Immature natural killer cell (primary cell): ENCODE data around the gene TNPO2. TPM values are rescaled to one million over a fixed set of nuclear protein-coding genes. Genes with fewer than 3 reads are reported as not detected.

ENCODE experiments used
- DNase-seq, 3 donors: peaks; one replicate each; pipeline ENCODE4 v3.0.0; 2022; ENCODE audit warnings: mixed read lengths in 1 of 3
- H3K27ac Mint-ChIP-seq, 6 donors: one replicate each; pipeline ENCODE4 v1.8.0; 2020; ENCODE audit warnings: mixed read lengths in 6 of 6, mild to moderate bottlenecking in 5 of 6, inconsistent platforms in 4 of 6, moderate library complexity in 3 of 6
- H3K27me3 Mint-ChIP-seq, 3 donors: one replicate each; pipeline ENCODE4 v1.8.0; 2020 to 2021; ENCODE audit warnings: low read depth in 3 of 3, mild to moderate bottlenecking in 3 of 3, mixed read lengths in 3 of 3, moderate library complexity in 3 of 3, inconsistent platforms in 1 of 3
- H3K36me3 Mint-ChIP-seq, 3 donors: one replicate each; pipeline ENCODE4 v1.8.0; 2020; ENCODE audit warnings: mixed read lengths in 3 of 3, inconsistent platforms in 2 of 3, mild to moderate bottlenecking in 2 of 3
- H3K4me1 Mint-ChIP-seq, 2 donors: one replicate each; pipeline ENCODE4 v1.8.0; 2020; ENCODE audit warnings: inconsistent platforms in 2 of 2, mild to moderate bottlenecking in 2 of 2, mixed read lengths in 2 of 2, moderate library complexity in 1 of 2
- H3K4me3 Mint-ChIP-seq, 5 donors: one replicate each; pipeline ENCODE4 v1.8.0; 2020; ENCODE audit warnings: mild to moderate bottlenecking in 5 of 5, mixed read lengths in 5 of 5, inconsistent platforms in 3 of 5, moderate library complexity in 3 of 5
- H3K9me3 Mint-ChIP-seq, 6 donors: one replicate each; pipeline ENCODE4 v1.8.0; 2020; ENCODE audit warnings: mild to moderate bottlenecking in 6 of 6, mixed read lengths in 6 of 6, inconsistent platforms in 4 of 6, moderate library complexity in 3 of 6
- polyA plus RNA-seq, 3 donors: library from polyadenylated mRNA; unstranded; fragments of 300-500 nt; fragmentation: Illumina TruSeq; gene quantifications; one replicate each; pipeline ENCODE4 v1.2.3, GENCODE V29; 2021

The TNPO2 gene
- polyA plus RNA-seq, 3 donors from 2014 or later = 0.46 to 4.0 (median 0.98) TPM

GRCh38 chr19:12657966-12658365 is 65.8 kb downstream of the TNPO2 start:
- Mint-ChIP-seq H3K27ac (no peak overlapping the region), H3K4me1 (no peaks in the 10 kb centered on the region), H3K36me3 (peaks cover 10 to 27% (median 23%) of the 10 kb centered on the region in 3 donors), H3K9me3 (no peaks in the 10 kb centered on the region), H3K27me3 (peaks cover 0 to 6% (median 0%) of the 10 kb centered on the region in 3 donors), H3K4me3 (no peak overlapping the region)
- DNase-seq = no peak

GRCh38 chr19:12656899-12657571 is 66.7 kb downstream of the TNPO2 start:
- Mint-ChIP-seq H3K36me3 (peaks cover 10 to 26% (median 21%) of the 10 kb centered on the region in 3 donors), H3K4me1 (no peaks in the 10 kb centered on the region), H3K9me3 (no peaks in the 10 kb centered on the region), H3K4me3 (no peak overlapping the region), H3K27me3 (peaks cover 0 to 4% (median 0%) of the 10 kb centered on the region in 3 donors), H3K27ac (no peak overlapping the region)
- no peak for DNase-seq

GRCh38 chr19:12655546-12655945 is 68.2 kb downstream of the TNPO2 start:
- DNase-seq = no peak
- Mint-ChIP-seq H3K4me1 (no peaks in the 10 kb centered on the region), H3K9me3 (no peaks in the 10 kb centered on the region), H3K36me3 (peaks cover 15 to 28% (median 25%) of the 10 kb centered on the region in 3 donors), H3K27me3 (peaks cover 0 to 4% (median 0%) of the 10 kb centered on the region in 3 donors), H3K27ac (peak overlapping the region in 1 of 6 donors; percentile 7), H3K4me3 (no peak overlapping the region)

- Mint-ChIP-seq H3K27me3 (peaks cover 0 to 2% (median 0%) of the 10 kb centered on the region in 3 donors), H3K36me3 (peaks cover 10 to 21% (median 17%) of the 10 kb centered on the region in 3 donors), H3K27ac (no peak overlapping the region), H3K4me3 (no peak overlapping the region), H3K4me1 (peaks cover 0 to 8% of the 10 kb centered on the region in 2 donors), H3K9me3 (no peaks in the 10 kb centered on the region)
- DNase-seq = no peak
These were observed 71.5 kb downstream of the TNPO2 start for GRCh38 chr19:12652219-12652618.

- Mint-ChIP-seq H3K27ac (no peak overlapping the region), H3K36me3 (peaks cover 4 to 9% (median 5%) of the 10 kb centered on the region in 3 donors), H3K4me1 (peaks cover 0 to 10% of the 10 kb centered on the region in 2 donors)
These were observed 73.8 kb downstream of the TNPO2 start for GRCh38 chr19:12649941-12650340.

More at GRCh38 chr19:12649941-12650340, 73.8 kb downstream of the TNPO2 start:
- DNase-seq = no peak
- Mint-ChIP-seq H3K9me3 (no peaks in the 10 kb centered on the region), H3K27me3 (peaks cover 0 to 4% (median 2%) of the 10 kb centered on the region in 3 donors), H3K4me3 (no peak overlapping the region)

Other genes with a start within 250 kb of the TNPO2 start
- gene ZNF709, start 239.1 kb downstream of the TNPO2 start, polyA plus RNA-seq = 1 to 10 TPM; 1.1 to 2.6 (median 2.3) TPM
- 10 to 100 TPM; 14.0 to 22.6 (median 16.2) TPM for gene ZNF564, start 172.4 kb downstream of the TNPO2 start, polyA plus RNA-seq
- 1 to 10 TPM; 3.1 to 8.2 (median 3.5) TPM for gene ZNF490, start 113.1 kb downstream of the TNPO2 start, polyA plus RNA-seq
- gene ZNF791, start 113.0 kb downstream of the TNPO2 start, polyA plus RNA-seq = 10 to 100 TPM; 10.9 to 21.3 (median 12.9) TPM
- 10 to 100 TPM; 25.3 to 44.4 (median 27.2) TPM for gene MAN2B1, start 57.2 kb downstream of the TNPO2 start, polyA plus RNA-seq
- gene WDR83, start 57.1 kb downstream of the TNPO2 start, polyA plus RNA-seq = 10 to 100 TPM; 19.9 to 30.1 (median 23.2) TPM
- 10 to 100 TPM; 70.8 to 76.0 (median 74.4) TPM for gene DHPS, start 42.1 kb downstream of the TNPO2 start, polyA plus RNA-seq
- gene GNG14, start 35.9 kb downstream of the TNPO2 start, polyA plus RNA-seq = not detected
- gene FBXW9, start 27.3 kb downstream of the TNPO2 start, polyA plus RNA-seq = 1 to 10 TPM; 6.4 to 8.2 (median 8.0) TPM
- gene TRIR, start 10.8 kb upstream of the TNPO2 start, polyA plus RNA-seq = 100 to 1,000 TPM; 183 to 301 (median 283) TPM
- gene GET3, start 13.6 kb upstream of the TNPO2 start, polyA plus RNA-seq = 100 to 1,000 TPM in 2 of 3 donors, 10 to 100 TPM in 1; 93.5 to 182 (median 124) TPM
- gene BEST2, start 27.9 kb upstream of the TNPO2 start, polyA plus RNA-seq = not detected
- gene HOOK2, start 51.6 kb upstream of the TNPO2 start, polyA plus RNA-seq = 1 to 10 TPM in 2 of 3 donors, not detected in 1; 2.1 to 2.5 TPM
- gene JUNB, start 67.6 kb upstream of the TNPO2 start, polyA plus RNA-seq = 100 to 1,000 TPM; 620 to 796 (median 697) TPM
- 100 to 1,000 TPM; 157 to 165 (median 159) TPM for gene PRDX2, start 77.9 kb upstream of the TNPO2 start, polyA plus RNA-seq
- 10 to 100 TPM in 1 of 3 donors, 1 to 10 TPM in 2; 3.0 to 11.0 (median 4.5) TPM for gene THSD8, start 78.1 kb upstream of the TNPO2 start, polyA plus RNA-seq
- 10 to 100 TPM; 27.7 to 45.4 (median 37.5) TPM for gene RNASEH2A, start 82.7 kb upstream of the TNPO2 start, polyA plus RNA-seq
- gene RTBDN, start 110.6 kb upstream of the TNPO2 start, polyA plus RNA-seq = not detected
- under 1 TPM in 2 of 3 donors, not detected in 1; 0.28 TPM for gene MAST1, start 114.6 kb upstream of the TNPO2 start, polyA plus RNA-seq
- gene DNASE2, start 157.5 kb upstream of the TNPO2 start, polyA plus RNA-seq = 100 to 1,000 TPM in 1 of 3 donors, 10 to 100 TPM in 2; 72.6 to 108 (median 83.5) TPM
- gene KLF1, start 163.3 kb upstream of the TNPO2 start, polyA plus RNA-seq = 1 to 10 TPM in 1 of 3 donors, under 1 TPM in 2; 0.15 to 1.8 (median 0.20) TPM
- gene GCDH, start 167.2 kb upstream of the TNPO2 start, polyA plus RNA-seq = 10 to 100 TPM; 17.0 to 21.6 (median 18.4) TPM
- under 1 TPM in 1 of 3 donors, not detected in 2; 0.20 TPM for gene SYCE2, start 195.4 kb upstream of the TNPO2 start, polyA plus RNA-seq
- 10 to 100 TPM; 57.2 to 82.0 (median 71.1) TPM for gene FARSA, start 209.8 kb upstream of the TNPO2 start, polyA plus RNA-seq
- 100 to 1,000 TPM; 125 to 301 (median 238) TPM for gene CALR, start 214.7 kb upstream of the TNPO2 start, polyA plus RNA-seq
- 100 to 1,000 TPM in 1 of 3 donors, 10 to 100 TPM in 2; 68.9 to 121 (median 69.4) TPM for gene RAD23A, start 221.9 kb upstream of the TNPO2 start, polyA plus RNA-seq
- gene GADD45GIP1, start 233.3 kb upstream of the TNPO2 start, polyA plus RNA-seq = 10 to 100 TPM; 37.4 to 69.1 (median 56.8) TPM
- not detected for gene DAND5, start 245.6 kb upstream of the TNPO2 start, polyA plus RNA-seq